Activated gamma-delta T cell (primary cell): ENCODE data around the gene CLCNKA.
A peak's percentile ranks its signal among the peaks of the same experiment; 100 is the strongest.

Source experiments
- DNase-seq: peaks from one replicate; lab custom pipeline; 2025; lab: John Stamatoyannopoulos, UW

CLCNKA gene

GRCh38 chr1:16078925-16079656 lies 57.3 kb downstream of the CLCNKA start:
- peak; percentile 33 for DNase-seq

- no peak for DNase-seq
These were observed 58.8 kb downstream of the CLCNKA start for GRCh38 chr1:16080422-16081150.

GRCh38 chr1:16081636-16082035 lies 59.8 kb downstream of the CLCNKA start:
- no peak for DNase-seq

- DNase-seq: no peak
These were observed 60.6 kb downstream of the CLCNKA start for GRCh38 chr1:16082283-16083038.

- DNase-seq: no peak
These were observed 61.6 kb downstream of the CLCNKA start for GRCh38 chr1:16083486-16083885.
